Upper lobe of left lung (tissue), 6 donors: ENCODE measurements around the gene KIRREL1. TPM values are rescaled to one million over a fixed set of nuclear protein-coding genes. Genes with fewer than 3 reads are reported as not detected.
A peak's percentile ranks its signal among the peaks of the same experiment; 100 is the strongest.

Experiments used
- ATAC-seq, 2 donors: fragments of 200-7000 bp; cut with Tn5 transposase; one replicate each; pipeline ENCODE4 v1.9.1; 2022; ENCODE audit warnings: mild to moderate bottlenecking in 2 of 2, moderate library complexity in 2 of 2; ENCODE audit not compliant: low FRiP score in 2 of 2
- DNase-seq, 2 donors: peaks; one replicate each; pipeline ENCODE4 v3.0.0-alpha.2; 2019 to 2020
- H3K27ac ChIP-seq, 4 donors: fragments of 200-600 bp; sonication (generic); one replicate each; pipeline ENCODE4 v1.5.1; 2016 to 2019
- H3K27me3 ChIP-seq, 4 donors: fragments of 200-600 bp; sonication (generic); one replicate each; pipeline ENCODE4 v1.5.1; 2017 to 2019
- H3K36me3 ChIP-seq, 4 donors: fragments of 200-600 bp; sonication (generic); one replicate each; pipeline ENCODE4 v1.5.1; 2016 to 2019
- H3K4me1 ChIP-seq, 4 donors: fragments of 200-600 bp; sonication (generic); one replicate each; pipeline ENCODE4 v1.5.1; 2018 to 2019
- H3K4me3 ChIP-seq, 4 donors: fragments of 200-600 bp; sonication (generic); one replicate each; pipeline ENCODE4 v1.5.1; 2017 to 2019; ENCODE audit warnings: mild to moderate bottlenecking in 2 of 4, moderate library complexity in 1 of 4
- H3K9me3 ChIP-seq, 4 donors: fragments of 200-600 bp; sonication (generic); one replicate each; pipeline ENCODE4 v1.5.1; 2018 to 2019
- CTCF ChIP-seq, 6 experiments: fragments of 450-650 bp in 4 of 6; fragments of 200-600 bp in 2 of 6; sonication (generic) in 2 of 6; IDR thresholded peaks; one replicate each; pipeline ENCODE4 v1.5.1; 2016 to 2019; ENCODE audit warnings: antibody characterized with exemption in 6 of 6
- EP300 ChIP-seq, 4 donors: sonication (generic); formaldehyde crosslinking; IDR thresholded peaks; one replicate each; pipeline ENCODE4 v1.5.1; 2017; ENCODE audit warnings: antibody characterized with exemption in 4 of 4, control low read depth in 2 of 4
- POLR2A ChIP-seq, 4 donors: fragments of 450-650 bp; IDR thresholded peaks; one replicate each; pipeline ENCODE4 v1.5.1; 2016 to 2017; ENCODE audit warnings: antibody characterized with exemption in 4 of 4, mild to moderate bottlenecking in 2 of 4
- POLR2AphosphoS5 ChIP-seq, 2 donors: sonication (generic); formaldehyde crosslinking; IDR thresholded peaks; one replicate each; pipeline ENCODE4 v1.5.1; 2017; ENCODE audit warnings: antibody characterized with exemption in 2 of 2
- WGBS, 2 donors: methylation state at CpG; one replicate each; pipeline ENCODE4 v1.1.5; 2017 to 2018; 5-methylcytosine and 5-hydroxymethylcytosine counted together
- total RNA-seq, 6 donors: library from RNA; depleted of rRNA in 4 of 6; stranded (reverse); fragments of >200 nt in 4 of 6; gene quantifications; one replicate each; pipeline versions ENCODE4 v1.1.0 to v1.2.1, GENCODE V29; 2016 to 2021
- donor health status: DM: no; HTN: no; CAD: no; lungs with moderate emphysema.
- donor health status: DM: no; HTN: yes; CAD: no; lungs with severe emphysema.

KIRREL1 gene
- total RNA-seq, 6 donors from 2014 or later = 16.9 to 40.6 (median 25.8) TPM

- Histone ChIP-seq H3K27me3 (no peaks in the 10 kb centered on the region), H3K9me3 (no peaks in the 10 kb centered on the region), H3K4me1 (no peaks in the 10 kb centered on the region), H3K4me3 (no peak overlapping the region), H3K36me3 (no peaks in the 10 kb centered on the region), H3K27ac (no peak overlapping the region)
- TF ChIP-seq EP300 (IDR thresholded peaks at IDR 0.05) = no peak
- no peak for TF ChIP-seq CTCF (IDR thresholded peaks at IDR 0.05)
- no peak for TF ChIP-seq POLR2A (IDR thresholded peaks at IDR 0.05)
- TF ChIP-seq POLR2AphosphoS5 (IDR thresholded peaks at IDR 0.05) = no peak
- DNase-seq (no peak), ATAC-seq (no peak)
- 67 to 87% methylated on average over 3 of the region's 3 CpGs for WGBS, 2 donors
These were observed 147.3 kb downstream of the KIRREL1 start for GRCh38 chr1:158140764-158141192.

- H3K36me3 ChIP-seq = no peaks in the 10 kb centered on the region
- H3K4me3 ChIP-seq = no peak overlapping the region
- ATAC-seq (no peak), DNase-seq (no peak)
- no peaks in the 10 kb centered on the region for H3K9me3 ChIP-seq
- H3K27ac ChIP-seq = no peak overlapping the region
- H3K27me3 ChIP-seq = no peaks in the 10 kb centered on the region
- peaks cover 7 to 14% (median 10%) of the 10 kb centered on the region in 4 donors for H3K4me1 ChIP-seq
- TF ChIP-seq CTCF (IDR thresholded peaks at IDR 0.05) = no peak
- TF ChIP-seq POLR2AphosphoS5 (IDR thresholded peaks at IDR 0.05) = no peak
- TF ChIP-seq EP300 (IDR thresholded peaks at IDR 0.05) = no peak
- TF ChIP-seq POLR2A (IDR thresholded peaks at IDR 0.05) = no peak
These were observed 151.8 kb downstream of the KIRREL1 start for GRCh38 chr1:158145173-158145719.

GRCh38 chr1:158146165-158146564 is 152.7 kb downstream of the KIRREL1 start:
- DNase-seq (no peak), ATAC-seq (no peak)
- Histone ChIP-seq H3K27ac (no peak overlapping the region), H3K4me1 (peaks cover 8 to 20% (median 12%) of the 10 kb centered on the region in 4 donors), H3K36me3 (no peaks in the 10 kb centered on the region), H3K9me3 (no peaks in the 10 kb centered on the region), H3K27me3 (no peaks in the 10 kb centered on the region), H3K4me3 (no peak overlapping the region)
- TF ChIP-seq POLR2A (IDR thresholded peaks at IDR 0.05) (no peak), EP300 (IDR thresholded peaks at IDR 0.05) (no peak), POLR2AphosphoS5 (IDR thresholded peaks at IDR 0.05) (no peak), CTCF (IDR thresholded peaks at IDR 0.05) (no peak)
- WGBS, 2 donors = 87 to 95% methylated on average over 6 of the region's 6 CpGs

- Histone ChIP-seq H3K4me3 (no peak overlapping the region), H3K27ac (no peak overlapping the region), H3K36me3 (no peaks in the 10 kb centered on the region), H3K9me3 (no peaks in the 10 kb centered on the region), H3K27me3 (no peaks in the 10 kb centered on the region), H3K4me1 (peaks cover 8 to 20% (median 12%) of the 10 kb centered on the region in 4 donors)
- DNase-seq (no peak), ATAC-seq (no peak)
- 81 to 100% methylated on average over 2 of the region's 2 CpGs for WGBS, 2 donors
- TF ChIP-seq EP300 (IDR thresholded peaks at IDR 0.05) (no peak), POLR2AphosphoS5 (IDR thresholded peaks at IDR 0.05) (no peak), POLR2A (IDR thresholded peaks at IDR 0.05) (no peak), CTCF (IDR thresholded peaks at IDR 0.05) (no peak)
These were observed 153.3 kb downstream of the KIRREL1 start for GRCh38 chr1:158146739-158147138.

GRCh38 chr1:158147401-158147800 is 154.0 kb downstream of the KIRREL1 start:
- DNase-seq = no peak
- no peaks in the 10 kb centered on the region for H3K9me3 ChIP-seq
- ATAC-seq = no peak
- H3K4me1 ChIP-seq = peaks cover 8 to 20% (median 12%) of the 10 kb centered on the region in 4 donors
- H3K4me3 ChIP-seq = no peak overlapping the region
- peak overlapping the region in 1 of 4 donors; percentile 58 for H3K27ac ChIP-seq
- no peaks in the 10 kb centered on the region for H3K36me3 ChIP-seq
- H3K27me3 ChIP-seq = no peaks in the 10 kb centered on the region
- TF ChIP-seq EP300 (IDR thresholded peaks at IDR 0.05) (no peak), POLR2A (IDR thresholded peaks at IDR 0.05) (no peak)
- 56 to 64% methylated on average over 2 of the region's 2 CpGs for WGBS, 2 donors
